ENCODE measurements around the gene TMEM87A.

GRCh38 chr15:42276762-42277161, 3.5 kb upstream of the TMEM87A start:
- no peak for TF ChIP-seq CTCF (IDR thresholded peaks at IDR 0.05; ENCODE audit: insufficient read depth, low read length, poor library complexity, severe bottlenecking)
- TF ChIP-seq EZH2phosphoT487 (conservative IDR thresholded peaks at IDR 0.05; ENCODE audit: low read length), result no peak
